ENCODE data around the gene CASP1.
A peak's percentile ranks its signal among the peaks of the same experiment; 100 is the strongest.
"Not testable (repeated sequence)": the region's sequence is repeated elsewhere in the genome, so short reads cannot be mapped to it uniquely, and the experiment has no call there.

CASP1 gene

GRCh38 chr11:105045676-105046296 is 10.8 kb upstream of the CASP1 start:
- DNase-seq (ENCODE audit: low read depth): no peak

- DNase-seq (ENCODE audit: low read depth): not testable (repeated sequence)
Observed at GRCh38 chr11:105044557-105045524, 9.9 kb upstream of the CASP1 start, which contains the start of gene CARD16. CARD16 (minus strand) TSS chr11:105045335; CDS start chr11:105045297, 38 bp downstream.

DNA sequence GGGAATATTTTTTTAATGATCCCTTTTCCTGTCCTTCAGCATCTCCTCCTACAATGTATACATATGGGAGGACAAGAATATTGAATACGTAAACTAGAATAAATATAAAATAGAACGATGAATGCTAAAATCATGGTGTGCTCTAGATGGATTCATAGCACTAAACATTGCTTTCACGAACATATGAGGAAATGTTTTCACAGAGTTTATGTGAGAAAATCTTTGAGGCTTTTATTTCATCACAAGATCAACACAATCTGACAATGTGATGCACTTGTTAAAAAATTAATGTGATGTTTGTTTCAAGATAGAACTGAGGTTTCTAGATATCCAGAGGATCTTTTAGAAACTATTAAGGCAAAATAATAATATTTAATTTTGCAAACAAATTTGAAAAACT is 7.2 kb upstream of the CASP1 start:
- DNase-seq (ENCODE audit: low read depth): no peak

- no peak for DNase-seq (ENCODE audit: low read depth)
Observed at GRCh38 chr11:105040703-105041102, 5.8 kb upstream of the CASP1 start.

- DNase-seq (ENCODE audit: low read depth): not testable (repeated sequence)
Observed at GRCh38 chr11:105034388-105034787, 556 bp downstream of the CASP1 start.

DNA sequence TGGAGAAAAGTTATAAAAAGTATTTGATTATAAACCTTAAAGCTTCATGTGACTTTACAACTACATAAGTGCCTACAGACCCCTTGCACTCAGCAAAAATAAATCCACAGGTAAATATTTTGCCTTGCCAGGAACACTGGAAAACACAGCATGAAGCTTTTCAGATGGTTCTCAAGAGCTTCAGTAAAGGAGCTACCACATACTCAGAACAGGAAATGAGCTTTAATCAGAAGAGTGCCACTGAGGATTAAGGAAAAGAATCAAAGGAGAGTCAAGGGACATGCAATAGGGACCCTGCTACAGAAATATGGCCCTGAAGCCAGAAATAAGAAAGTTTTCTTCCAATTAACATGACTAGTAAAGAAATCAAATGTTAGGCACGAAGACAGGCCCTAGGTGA is 1.2 kb downstream of the CASP1 start:
- no peak for DNase-seq (ENCODE audit: low read depth)

- DNase-seq (ENCODE audit: low read depth): no peak
Observed at GRCh38 chr11:105033343-105033742, 1.6 kb downstream of the CASP1 start.

DNA sequence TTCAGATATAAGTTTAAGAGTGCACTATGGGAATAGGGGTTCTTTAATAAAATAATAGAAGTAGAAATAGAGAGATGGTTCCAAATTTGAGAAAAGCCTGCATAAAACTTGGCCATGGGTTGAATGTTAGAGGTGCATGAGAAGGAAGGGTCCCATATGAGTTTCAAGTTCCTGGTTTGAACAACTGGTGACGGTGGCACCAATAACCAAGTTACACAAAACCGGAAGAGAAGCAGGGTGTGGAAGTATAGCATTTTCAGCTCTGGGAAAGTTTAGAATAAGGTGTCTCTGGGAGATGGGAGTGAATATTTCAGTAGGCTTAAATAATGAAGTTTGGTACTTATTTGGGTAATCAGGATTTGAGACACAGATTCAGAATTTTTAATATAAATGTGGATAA is 2.4 kb downstream of the CASP1 start:
- no peak for DNase-seq (ENCODE audit: low read depth)

DNA sequence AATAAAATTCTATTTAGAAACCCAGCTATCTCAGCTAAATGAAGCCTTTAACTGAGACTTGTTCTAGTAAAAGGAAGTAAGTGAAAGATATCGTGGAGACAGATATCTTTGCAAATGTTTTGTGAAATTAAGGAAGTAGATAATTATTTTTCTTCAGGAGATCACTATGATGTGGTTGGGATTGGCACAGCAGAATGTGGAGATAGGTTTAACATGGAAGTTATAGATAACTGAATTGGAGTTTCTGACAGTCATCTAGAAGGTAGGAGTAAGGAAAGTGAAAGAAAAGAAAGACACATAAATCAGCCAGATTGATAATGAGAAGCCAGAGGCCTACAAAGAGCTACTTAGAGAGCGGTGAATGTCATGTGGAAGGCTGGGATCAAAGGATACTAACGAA is 7.3 kb downstream of the CASP1 start:
- no peak for DNase-seq (ENCODE audit: low read depth)

GRCh38 chr11:105024394-105024793 is 10.6 kb downstream of the CASP1 start:
- DNase-seq (ENCODE audit: low read depth): no peak

DNA sequence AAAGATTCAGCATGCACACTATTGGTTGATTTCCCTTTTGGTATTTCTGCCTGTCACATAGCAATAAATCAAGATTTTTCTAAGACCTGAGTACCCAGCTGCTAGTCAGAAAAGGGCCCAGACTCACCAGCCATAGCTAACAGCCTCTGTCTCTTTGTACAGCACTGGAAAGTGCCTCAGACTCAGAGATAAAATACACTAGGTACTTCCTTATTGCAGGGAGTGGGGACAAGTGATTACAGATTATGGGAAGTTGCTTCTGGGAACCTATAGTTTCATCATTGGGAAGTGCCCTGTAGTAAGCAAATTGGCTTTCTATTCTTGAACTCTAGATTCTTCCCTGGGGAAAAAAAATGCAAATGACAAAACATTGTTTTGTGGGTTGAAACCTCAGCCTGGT is 11.9 kb downstream of the CASP1 start, which contains the start of gene CASP5:
CASP5 (minus strand) TSS at position 166 of the 400 bp plus-strand sequence; CDS start at position 134, 32 bp downstream.
- no peak for DNase-seq (ENCODE audit: low read depth)

DNA sequence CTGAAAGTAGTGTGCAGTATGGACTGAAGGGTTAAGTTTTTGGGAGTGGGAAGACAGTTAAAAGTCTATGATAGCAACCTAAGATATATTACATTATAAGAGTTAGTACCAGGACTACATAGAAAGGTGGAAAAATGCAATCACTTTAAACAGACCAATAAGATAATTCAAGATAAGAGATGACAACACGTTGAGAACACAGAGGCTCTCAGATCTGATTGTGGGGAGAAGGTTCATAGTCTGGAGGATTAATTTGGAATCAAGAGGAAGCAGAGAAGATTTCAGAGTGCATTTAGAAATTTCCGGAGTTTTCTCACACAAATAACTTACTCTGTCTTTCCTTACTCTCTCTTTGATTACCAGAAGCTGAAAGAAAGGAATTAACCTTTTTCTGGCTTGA is 12.4 kb downstream of the CASP1 start:
- DNase-seq (ENCODE audit: low read depth): no peak

DNA sequence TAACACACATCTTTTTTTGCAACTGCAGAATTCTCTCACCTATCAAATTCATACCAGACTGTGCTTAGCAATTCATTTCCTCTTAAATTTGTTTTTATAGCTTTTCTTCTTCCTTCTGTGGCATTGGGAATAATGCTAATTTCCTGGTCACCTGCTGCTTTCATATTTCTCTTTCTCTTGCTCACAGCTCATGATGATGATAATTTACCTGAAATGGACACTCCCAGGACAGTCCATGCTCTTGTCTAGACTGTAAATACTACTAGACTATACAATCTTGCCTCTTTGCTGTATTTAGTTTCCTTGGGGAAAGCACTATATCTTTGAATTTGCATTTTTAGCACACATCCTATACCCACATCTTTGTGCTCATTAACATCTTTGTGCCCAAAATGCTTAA is 27.5 kb downstream of the CASP1 start:
- DNase-seq (ENCODE audit: low read depth): no peak

- no peak for DNase-seq (ENCODE audit: low read depth)
Observed at GRCh38 chr11:105005451-105005845, 29.5 kb downstream of the CASP1 start.

- DNase-seq (ENCODE audit: low read depth): no peak
Observed at GRCh38 chr11:105004021-105004420, 30.9 kb downstream of the CASP1 start.

DNA sequence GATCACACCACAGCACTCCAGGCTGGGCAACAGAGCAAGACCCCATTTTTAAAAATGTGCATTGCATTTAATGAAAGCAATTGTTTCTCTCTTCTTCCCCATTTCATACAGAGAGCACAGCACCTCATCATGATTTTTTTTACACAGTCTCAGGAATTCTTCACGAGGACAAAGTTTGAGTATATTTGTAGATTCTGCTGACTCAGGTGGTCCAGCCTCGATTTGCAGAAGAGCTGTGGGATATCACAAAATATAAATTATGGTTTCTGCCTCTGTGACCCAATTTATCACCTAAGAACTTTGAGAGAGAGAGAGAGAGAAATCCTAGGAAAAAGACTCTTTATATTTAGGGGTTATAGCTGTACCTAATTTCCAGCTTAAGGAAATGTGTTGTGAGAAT is 31.8 kb downstream of the CASP1 start:
- DNase-seq (ENCODE audit: low read depth): no peak

DNA sequence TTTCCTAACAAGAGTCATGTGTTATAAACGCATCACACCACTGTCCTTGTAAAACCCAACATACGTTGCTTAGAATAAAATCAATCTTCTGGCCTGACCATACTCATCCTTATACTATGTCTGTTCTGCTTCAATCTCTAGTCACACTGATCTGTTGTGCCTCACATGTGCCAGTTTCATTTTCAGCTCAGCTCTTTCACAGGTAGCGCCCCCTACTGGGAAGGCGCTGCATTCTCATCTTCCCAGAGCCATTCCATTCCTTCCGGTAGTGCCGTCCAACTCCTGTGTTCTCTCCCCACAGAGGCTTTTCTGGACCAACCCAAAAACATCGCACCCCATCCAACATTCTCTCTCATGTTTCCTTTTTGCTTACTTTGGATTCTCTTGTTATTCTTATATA is 34.1 kb downstream of the CASP1 start:
- peak; percentile 37 for DNase-seq (ENCODE audit: low read depth)

DNA sequence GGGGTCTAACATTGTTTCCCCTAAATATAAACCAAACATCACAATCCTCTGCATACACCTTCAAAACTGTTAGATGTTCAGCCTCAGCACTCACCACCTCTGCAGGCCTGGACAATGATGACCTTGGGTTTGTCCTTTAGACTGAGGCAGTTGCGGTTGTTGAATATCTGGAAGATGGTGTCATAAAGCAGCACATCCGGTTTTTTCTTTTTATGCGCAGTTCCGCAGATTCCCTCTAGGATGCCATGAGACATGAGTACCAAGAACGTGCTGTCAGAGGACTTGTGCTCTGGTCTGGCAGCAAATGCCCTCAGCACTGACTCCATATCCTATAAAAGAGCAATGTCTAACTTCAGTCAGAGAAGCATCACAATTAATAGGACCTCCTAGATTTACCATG is 34.8 kb downstream of the CASP1 start:
- no peak for DNase-seq (ENCODE audit: low read depth)

DNA sequence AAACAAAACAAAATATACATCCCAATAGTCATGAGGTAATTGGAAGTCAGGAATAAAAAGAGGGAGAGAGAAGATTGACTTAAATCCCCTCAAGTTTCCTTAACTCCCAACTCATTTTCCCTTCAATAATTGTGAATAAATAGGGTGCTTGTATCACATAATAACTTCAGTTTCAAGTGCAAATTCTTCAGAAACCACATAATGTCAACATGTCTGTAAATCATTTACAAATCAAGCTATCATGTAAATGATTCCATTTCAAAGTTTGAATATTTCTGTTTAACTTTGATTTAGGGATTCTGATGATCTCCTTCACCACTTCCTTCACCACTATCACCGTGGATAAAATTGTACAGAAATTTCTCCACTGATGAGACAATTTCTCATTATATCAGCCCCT is 35.2 kb downstream of the CASP1 start:
- no peak for DNase-seq (ENCODE audit: low read depth)

- no peak for DNase-seq (ENCODE audit: low read depth)
Observed at GRCh38 chr11:104997288-104997687, 37.7 kb downstream of the CASP1 start.

- DNase-seq (ENCODE audit: low read depth): no peak
Observed at GRCh38 chr11:104995001-104995408, 39.9 kb downstream of the CASP1 start.

DNA sequence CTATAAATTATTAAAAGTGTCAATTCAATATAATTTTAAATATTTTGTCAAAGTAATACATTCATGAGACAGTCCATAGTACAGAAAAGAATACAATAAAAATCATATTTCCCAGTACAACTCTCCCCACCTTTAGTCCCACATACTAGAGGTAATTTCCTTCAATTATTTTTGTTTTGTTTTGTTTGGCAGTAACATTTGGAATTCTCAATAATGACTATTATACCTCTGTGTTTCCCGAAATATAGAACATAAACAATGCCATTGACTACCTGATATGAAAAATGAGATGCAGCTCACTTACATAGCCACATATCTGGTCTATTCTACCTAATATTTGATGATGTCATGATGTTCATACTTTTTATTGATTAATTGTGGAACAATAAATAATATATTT is 42.2 kb downstream of the CASP1 start:
- DNase-seq (ENCODE audit: low read depth): no peak

- no peak for DNase-seq (ENCODE audit: low read depth)
Observed at GRCh38 chr11:104991994-104992393, 43.0 kb downstream of the CASP1 start.
